ENCODE measurements around the gene TDO2.
"Not testable (repeated sequence)": the region's sequence is repeated elsewhere in the genome, so short reads cannot be mapped to it uniquely, and the experiment has no call there.

TDO2 gene

GRCh38 chr4:155908187-155909139, 5.0 kb downstream of the TDO2 start:
- no peak for DNase-seq

- DNase-seq, result no peak
These were observed 6.2 kb downstream of the TDO2 start for GRCh38 chr4:155909615-155910226.

DNA sequence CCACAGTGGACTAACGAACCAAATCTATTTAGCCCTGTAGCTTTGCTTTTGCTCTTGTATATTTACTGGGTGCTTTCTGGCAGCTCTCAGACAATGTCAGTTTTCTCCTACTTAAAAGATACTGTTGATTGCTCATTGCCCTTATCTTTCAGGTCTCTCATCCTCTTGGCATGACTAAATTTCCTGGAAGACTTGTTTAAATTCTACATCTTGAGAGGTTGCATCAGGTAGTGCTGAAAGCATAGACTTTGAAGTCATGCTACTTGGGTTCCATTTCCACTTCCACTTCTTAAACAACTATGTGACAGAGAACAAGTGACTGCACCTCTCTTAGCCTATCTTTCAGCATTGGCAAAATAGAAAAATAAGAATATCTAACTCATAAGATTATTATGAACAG, 8.4 kb downstream of the TDO2 start:
- no peak for DNase-seq

- DNase-seq, result no peak
These were observed 11.3 kb downstream of the TDO2 start for GRCh38 chr4:155914782-155915181.

DNA sequence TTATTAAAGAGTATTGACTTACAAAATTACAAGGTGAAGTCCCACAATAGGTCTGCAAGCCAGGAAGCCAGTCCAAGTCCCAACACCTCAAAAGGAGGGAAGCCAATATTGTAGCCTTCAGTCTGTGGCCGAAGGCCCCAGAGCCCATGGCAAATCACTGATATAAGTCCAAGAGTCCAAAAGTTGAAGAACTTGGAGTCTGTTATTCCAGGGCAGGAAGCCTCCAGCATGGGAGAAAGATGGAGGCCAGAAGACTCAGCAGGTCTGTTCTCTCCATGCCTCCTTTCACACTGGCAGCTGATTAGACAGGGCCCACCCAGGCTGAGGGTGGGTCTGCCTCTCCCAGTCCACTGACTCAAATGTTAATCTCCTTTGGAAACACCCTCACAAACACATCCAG, 18.1 kb downstream of the TDO2 start:
- DNase-seq, result no peak

DNA sequence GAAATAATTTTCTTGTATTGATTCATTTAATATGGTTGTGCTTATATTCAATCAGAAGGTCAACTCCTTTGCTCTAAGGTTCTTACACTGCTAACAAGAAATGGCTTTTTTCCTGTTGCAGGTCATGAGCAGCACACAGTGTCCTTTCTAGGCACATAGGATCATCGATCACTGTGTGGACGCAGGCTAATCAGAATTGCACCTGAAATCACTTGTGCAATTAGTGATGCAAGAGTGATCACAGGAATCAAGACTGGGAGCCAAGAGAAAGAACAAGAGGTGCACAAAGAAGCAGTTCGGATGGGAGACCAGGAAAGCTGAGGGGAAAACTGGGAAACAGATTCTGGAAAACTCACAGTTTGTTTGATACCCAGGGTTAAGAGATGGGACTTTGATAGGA, 21.1 kb downstream of the TDO2 start:
- no peak for DNase-seq

DNA sequence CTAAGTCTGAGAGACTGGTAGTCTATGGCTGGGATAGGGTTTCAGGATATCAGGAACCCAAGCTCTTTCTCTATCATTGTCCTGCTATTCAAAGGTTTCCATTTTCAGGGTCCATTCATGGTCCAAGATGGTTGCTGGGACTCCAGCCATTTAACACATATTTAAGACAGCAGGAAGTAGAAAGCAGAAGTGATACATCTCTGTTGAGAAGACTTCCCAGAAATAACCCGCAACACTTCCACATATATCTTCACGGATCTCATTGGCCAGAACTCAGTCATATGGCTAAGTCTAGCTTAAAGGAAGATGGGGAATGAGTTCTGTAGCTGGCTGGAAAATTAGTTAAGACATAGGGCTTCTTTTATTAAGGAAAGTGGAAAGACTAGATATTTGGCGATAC, 26.3 kb downstream of the TDO2 start:
- DNase-seq, result no peak

GRCh38 chr4:155930330-155930729, 26.8 kb downstream of the TDO2 start:
- no peak for DNase-seq

DNA sequence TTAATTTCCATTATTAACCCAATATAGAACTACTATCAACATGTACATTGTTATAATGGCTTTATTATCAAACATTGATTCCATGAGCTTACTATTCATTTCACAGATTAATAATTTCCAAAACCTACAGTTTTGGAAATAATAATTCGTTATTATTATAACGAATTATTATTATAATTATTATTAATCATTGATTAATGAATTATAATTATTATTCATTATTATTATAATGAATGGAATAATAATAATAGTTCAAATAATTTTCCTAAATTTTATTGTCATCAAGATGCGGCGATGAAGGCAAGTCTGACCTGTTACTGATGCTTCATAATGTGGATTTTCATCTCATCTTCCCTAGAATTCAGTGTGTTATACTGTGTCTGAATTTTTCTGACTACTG, 28.1 kb downstream of the TDO2 start:
- no peak for DNase-seq

DNA sequence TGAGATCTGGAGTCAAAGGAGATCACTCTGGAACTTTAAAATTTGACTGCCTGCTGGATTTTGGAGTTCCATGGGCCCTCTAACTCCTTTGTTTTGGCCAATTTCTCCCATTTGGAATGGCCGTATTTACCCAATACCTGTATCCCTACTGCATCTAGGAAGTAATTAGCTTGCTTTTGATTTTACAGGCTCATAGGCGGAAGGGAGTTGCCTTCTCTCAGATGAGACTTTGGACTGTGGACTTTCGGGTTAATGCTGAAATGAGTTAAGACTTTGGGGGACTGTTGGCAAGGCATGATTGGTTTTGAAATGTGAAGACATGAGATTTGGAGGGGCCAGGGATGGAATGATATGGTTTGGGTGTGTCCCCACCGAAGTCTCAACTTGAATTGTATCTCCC, 31.1 kb downstream of the TDO2 start:
- DNase-seq, result not testable (repeated sequence)

DNA sequence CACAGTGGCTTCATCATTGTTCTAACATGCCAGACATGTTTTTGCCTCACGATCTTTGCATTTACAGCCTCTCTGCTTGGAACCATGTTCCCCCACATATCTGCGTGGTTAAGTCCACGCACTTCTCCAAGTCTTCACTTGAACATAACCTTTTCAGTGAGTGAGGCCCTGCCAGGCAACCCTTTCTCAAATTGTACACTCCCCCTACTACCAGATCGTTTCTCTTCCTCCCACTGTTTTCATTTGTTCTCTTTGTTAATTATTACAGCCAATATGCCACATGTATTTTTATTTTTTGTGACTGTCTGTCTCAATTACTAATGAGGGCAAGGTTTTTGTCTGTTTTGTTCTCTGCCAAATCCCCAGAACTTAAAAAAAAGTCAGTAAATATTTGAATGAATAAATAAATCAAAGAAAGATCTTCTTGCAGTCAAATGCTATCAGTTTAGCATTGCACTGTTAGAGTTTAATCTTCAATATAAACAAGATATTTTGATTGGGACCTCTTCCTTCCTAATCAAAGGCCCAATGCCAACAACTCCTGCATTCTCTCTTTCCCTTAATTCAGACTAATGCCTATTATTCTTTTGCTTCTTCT, 32.0 kb downstream of the TDO2 start:
- no peak for DNase-seq

GRCh38 chr4:155941085-155941790, 37.7 kb downstream of the TDO2 start:
- DNase-seq, result peak; percentile 19

- DNase-seq, result no peak
These were observed 38.3 kb downstream of the TDO2 start for GRCh38 chr4:155941820-155942219.

DNA sequence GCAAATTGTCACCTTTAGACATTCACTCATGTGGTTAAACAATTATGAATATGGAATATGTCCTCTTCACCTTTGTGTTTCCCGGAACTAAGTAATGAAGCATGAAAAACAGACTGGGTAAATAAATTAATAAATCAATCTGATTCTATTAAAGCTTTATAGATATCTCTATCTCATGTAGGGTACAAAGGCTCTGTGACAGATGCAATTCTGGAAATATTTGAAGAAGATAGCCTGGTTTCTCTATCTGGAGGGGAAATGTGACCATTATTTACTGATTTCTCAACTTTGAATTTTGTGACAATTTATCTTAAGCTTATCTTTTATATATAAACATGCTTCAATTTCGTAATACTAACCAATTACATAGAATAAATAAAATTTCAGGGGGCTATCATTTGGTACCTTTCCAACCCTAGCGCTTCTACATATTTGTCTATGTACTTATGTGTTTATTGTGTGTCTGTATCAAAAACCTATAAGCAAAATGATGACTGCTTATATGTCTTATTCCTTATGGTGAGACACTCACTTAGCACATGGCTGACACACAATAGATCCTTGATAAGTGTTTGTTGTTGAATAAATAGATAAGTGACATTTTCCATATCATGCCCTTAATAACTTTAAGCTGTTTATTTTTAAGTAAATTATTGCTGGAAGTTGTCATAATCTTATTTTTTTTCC, 40.3 kb downstream of the TDO2 start:
- DNase-seq, result no peak

GRCh38 chr4:155944516-155944915, 41.0 kb downstream of the TDO2 start:
- DNase-seq, result peak; percentile 82

DNA sequence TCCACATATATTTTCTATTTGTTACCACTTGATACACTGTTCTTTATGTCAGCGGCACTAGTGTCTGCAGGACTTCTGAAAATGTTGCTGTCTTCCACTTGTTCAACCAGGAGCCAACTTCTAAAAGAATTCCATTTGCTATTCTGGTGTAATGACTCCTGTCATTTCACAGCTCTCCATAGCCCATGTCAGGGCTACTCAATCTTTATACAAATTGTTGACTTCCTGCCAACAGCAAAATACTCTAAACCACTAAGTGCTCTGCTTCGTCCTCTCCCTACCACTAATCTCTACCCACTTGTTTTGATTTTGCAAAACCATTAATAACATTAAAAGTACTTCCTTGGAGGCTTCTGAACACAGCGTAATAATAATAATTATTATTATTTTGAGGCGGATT, 43.0 kb downstream of the TDO2 start:
- DNase-seq, result peak; percentile 86

DNA sequence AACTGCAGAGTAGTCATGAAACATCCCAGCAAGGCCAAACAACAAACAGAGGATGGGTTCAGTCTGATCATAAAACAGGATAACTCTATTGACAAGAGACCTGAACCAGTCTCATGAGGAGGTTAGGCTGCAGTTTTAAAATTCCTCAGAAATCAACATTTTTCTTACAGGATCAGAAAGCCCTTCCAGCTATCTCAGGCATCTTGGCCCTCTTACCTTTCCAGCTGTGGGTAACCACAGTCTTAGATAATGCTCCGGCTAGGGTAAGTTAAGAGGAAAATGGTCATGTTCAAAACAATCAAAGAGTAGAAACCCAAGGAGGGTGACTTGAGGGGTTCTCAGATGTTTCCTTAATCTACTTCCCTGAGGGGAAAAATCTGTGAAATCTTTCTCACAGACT, 45.0 kb downstream of the TDO2 start:
- DNase-seq, result peak; percentile 74

DNA sequence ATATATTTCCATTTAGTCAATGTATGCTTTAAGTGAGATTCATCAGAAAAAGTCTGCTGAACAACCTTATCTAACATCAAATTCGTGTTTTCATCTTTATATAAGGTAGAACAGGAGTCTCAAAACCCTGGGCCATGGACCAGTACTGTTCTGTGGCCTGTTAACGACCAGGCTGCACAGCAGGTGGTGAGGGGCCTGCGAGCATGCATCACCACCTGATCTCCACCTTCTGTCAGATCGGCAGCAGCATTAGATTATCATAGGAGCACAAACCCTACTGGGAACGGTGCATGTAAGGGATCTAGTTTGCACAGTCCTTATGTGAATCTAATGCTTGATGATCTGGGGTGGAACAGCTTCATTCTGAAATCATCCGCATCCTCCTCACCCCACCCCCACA, 47.0 kb downstream of the TDO2 start:
- DNase-seq, result no peak

DNA sequence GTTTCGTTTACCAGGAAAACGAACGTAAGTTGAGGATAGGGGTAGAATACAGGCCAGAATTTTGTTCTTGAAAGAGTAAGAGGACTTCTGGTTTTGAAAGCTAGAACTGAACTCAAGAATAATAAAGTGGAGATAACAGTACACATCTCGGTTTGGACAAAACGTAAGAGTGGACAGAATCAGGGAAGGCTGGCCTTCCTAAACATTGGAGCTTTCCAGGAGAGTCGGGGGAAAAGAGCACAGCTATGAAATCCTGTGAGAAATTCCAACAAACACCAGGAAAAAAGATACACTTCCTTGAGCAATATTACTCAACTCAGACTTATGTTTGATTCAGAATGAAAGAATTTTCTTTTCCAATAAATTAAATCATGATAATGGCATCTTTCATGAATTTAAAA, 49.0 kb downstream of the TDO2 start:
- peak; percentile 61 for DNase-seq

DNA sequence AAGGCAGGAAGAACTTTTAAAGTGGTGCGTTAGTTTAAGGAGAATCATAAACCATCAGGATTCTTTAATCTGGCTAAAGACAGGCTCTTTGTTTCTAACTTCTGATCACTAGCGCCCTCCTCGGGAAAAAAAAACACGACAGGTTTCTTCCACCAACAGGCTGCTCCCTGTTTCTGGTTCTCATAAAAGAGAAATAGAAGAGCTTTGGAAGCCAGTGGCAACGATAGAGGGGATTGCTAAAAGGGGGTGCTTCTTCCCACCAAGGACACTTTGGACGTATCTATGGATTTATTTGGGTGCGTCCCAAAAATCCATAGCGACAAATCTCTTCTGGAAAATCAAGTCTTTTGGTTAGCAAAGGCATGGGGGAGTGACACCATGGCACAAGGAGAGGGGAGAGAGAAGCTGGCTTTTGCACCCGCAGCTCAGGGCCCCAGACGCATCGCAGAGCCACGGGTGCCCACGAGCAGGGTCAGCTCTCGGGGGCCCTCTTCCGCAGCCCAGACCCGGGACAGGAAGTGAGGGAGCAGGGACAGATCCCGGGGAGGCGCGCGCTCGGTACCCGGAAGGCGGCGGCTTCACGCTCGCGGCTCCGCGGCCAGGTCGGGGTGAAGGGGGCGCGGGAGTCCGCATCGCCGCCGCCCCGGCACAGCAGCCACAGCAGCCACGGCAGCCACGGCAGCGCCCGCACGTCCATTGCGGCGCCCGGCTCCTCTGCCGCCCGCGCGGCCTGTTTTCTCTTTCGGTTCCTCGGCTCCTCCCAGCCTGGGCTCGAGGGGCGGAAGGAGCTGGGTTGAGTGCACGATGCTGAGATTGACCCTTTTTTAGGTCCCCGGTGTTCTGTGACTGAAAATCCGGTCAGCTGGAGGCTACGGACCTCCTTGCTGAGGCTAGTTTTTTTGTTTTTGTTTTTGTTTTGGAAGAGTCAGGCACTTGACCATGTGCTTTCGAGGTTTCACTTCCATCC, 49.9 kb downstream of the TDO2 start, which contains the start of gene CTSO:
Gene CTSO, minus strand, starts transcription at position 716 of the 967 bp plus-strand sequence. Its CDS starts 19 bp downstream, at position 697.
- DNase-seq, result peak; percentile 87

- no peak for DNase-seq
These were observed 50.7 kb downstream of the TDO2 start for GRCh38 chr4:155954118-155954685.
